ELF-1 (cell line): Measurements from ENCODE around the gene CORO2A.
A peak's percentile ranks its signal among the peaks of the same experiment; 100 is the strongest.

Experiments used
- DNase-seq: peaks from one replicate; pipeline ENCODE4 v3.0.0-alpha.2; 2016; ENCODE audit warnings: low read depth, low spot score

The CORO2A gene

GRCh38 chr9:98085944-98086343, 106.5 kb downstream of the CORO2A start:
- DNase-seq: peak; percentile 68

- DNase-seq: no peak
Measured at GRCh38 chr9:98085058-98085457, 107.4 kb downstream of the CORO2A start.

GRCh38 chr9:98084396-98084795, 108.0 kb downstream of the CORO2A start:
- no peak for DNase-seq

- no peak for DNase-seq
Measured at GRCh38 chr9:98083566-98084183, 108.8 kb downstream of the CORO2A start.

GRCh38 chr9:98083061-98083501, 109.4 kb downstream of the CORO2A start:
- DNase-seq: no peak

- no peak for DNase-seq
Measured at GRCh38 chr9:98081477-98082219, 110.8 kb downstream of the CORO2A start.

- no peak for DNase-seq
Measured at GRCh38 chr9:98080780-98081179, 111.7 kb downstream of the CORO2A start.

- DNase-seq: no peak
Measured at GRCh38 chr9:98080326-98080725, 112.1 kb downstream of the CORO2A start.

- DNase-seq: no peak
Measured at GRCh38 chr9:98078895-98079294, 113.5 kb downstream of the CORO2A start.

GRCh38 chr9:98076514-98076890, 115.9 kb downstream of the CORO2A start:
- DNase-seq: peak; percentile 74

- DNase-seq: peak; percentile 28
Measured at GRCh38 chr9:98075332-98075805, 117.1 kb downstream of the CORO2A start.

GRCh38 chr9:98074115-98074990, 118.1 kb downstream of the CORO2A start:
- peak; percentile 87 for DNase-seq

- no peak for DNase-seq
Measured at GRCh38 chr9:98071737-98072136, 120.7 kb downstream of the CORO2A start.
